ENCODE measurements around the gene TMEM150A. TPM values are rescaled to one million over a fixed set of nuclear protein-coding genes. Genes with fewer than 3 reads are reported as not detected.
"Not testable (repeated sequence)": the region's sequence is repeated elsewhere in the genome, so short reads cannot be mapped to it uniquely, and the experiment has no call there.

The TMEM150A gene
- total and polyA plus RNA-seq, 2 donors from 2014 or later, result 23.1 to 61.2 TPM

GRCh38 chr2:85619617-85620016 is 17.1 kb upstream of the TMEM150A start:
- H3K4me1 ChIP-seq (ENCODE audit: control insufficient read depth in 2 of 3, insufficient read depth in 2 of 3, low read depth in 1 of 3, low read length in 3 of 3), result peaks cover 0 to 7% (median 6%) of the 10 kb centered on the region in 3 donors
- FAIRE-seq, result no peak
- intact Hi-C loops (cut with DNase I), result no loop called here
- H3K27ac ChIP-seq (ENCODE audit: low read depth in 2 of 2, low read length in 2 of 2), result no peak overlapping the region
- DNase-seq, result no peak
- H3K9me3 ChIP-seq (ENCODE audit: control insufficient read depth in 2 of 3, insufficient read depth in 1 of 3, low read length in 3 of 3), result no peaks in the 10 kb centered on the region
- no peaks in the 10 kb centered on the region for H3K27me3 ChIP-seq (ENCODE audit: control insufficient read depth, insufficient read depth, low read length)
- H3K36me3 ChIP-seq (ENCODE audit: control insufficient read depth in 2 of 3, insufficient read depth in 3 of 3, low read length in 3 of 3), result peaks cover 4 to 28% (median 26%) of the 10 kb centered on the region in 3 donors
- H3K4me3 ChIP-seq (ENCODE audit: low read length in 3 of 3), result no peak overlapping the region
- no peak for TF ChIP-seq CTCF (IDR thresholded peaks at IDR 0.05; ENCODE audit: borderline replicate concordance, extremely low read depth, insufficient read depth)
- H3K9ac ChIP-seq (ENCODE audit: low read length in 3 of 3), result no peak overlapping the region

GRCh38 chr2:85617723-85618122 is 15.2 kb upstream of the TMEM150A start:
- FAIRE-seq; H3K27me3 ChIP-seq (ENCODE audit: control insufficient read depth, insufficient read depth, low read length); intact Hi-C loops (cut with DNase I); H3K4me1 ChIP-seq (ENCODE audit: control insufficient read depth in 2 of 3, insufficient read depth in 2 of 3, low read depth in 1 of 3, low read length in 3 of 3); H3K9me3 ChIP-seq (ENCODE audit: control insufficient read depth in 2 of 3, insufficient read depth in 1 of 3, low read length in 3 of 3); DNase-seq; H3K9ac ChIP-seq (ENCODE audit: low read length in 3 of 3); H3K27ac ChIP-seq (ENCODE audit: low read depth in 2 of 2, low read length in 2 of 2): not testable (repeated sequence)
- peak overlapping the region in 1 of 3 donors; percentile 65 for H3K4me3 ChIP-seq (ENCODE audit: low read length in 3 of 3)
- H3K36me3 ChIP-seq (ENCODE audit: control insufficient read depth in 2 of 3, insufficient read depth in 3 of 3, low read length in 3 of 3), result peaks cover 0 to 13% (median 11%) of the 10 kb centered on the region in 3 donors

GRCh38 chr2:85615413-85615728 is 12.9 kb upstream of the TMEM150A start:
- Histone ChIP-seq H3K4me3 (ENCODE audit: low read length in 3 of 3) (peak overlapping the region in 1 of 3 donors; percentile 79), H3K36me3 (ENCODE audit: control insufficient read depth in 2 of 3, insufficient read depth in 3 of 3, low read length in 3 of 3) (peaks cover 0 to 3% (median 2%) of the 10 kb centered on the region in 3 donors), H3K9me3 (ENCODE audit: control insufficient read depth in 2 of 3, insufficient read depth in 1 of 3, low read length in 3 of 3) (no peaks in the 10 kb centered on the region), H3K27me3 (ENCODE audit: control insufficient read depth, insufficient read depth, low read length) (no peaks in the 10 kb centered on the region), H3K27ac (ENCODE audit: low read depth in 2 of 2, low read length in 2 of 2) (no peak overlapping the region), H3K9ac (ENCODE audit: low read length in 3 of 3) (no peak overlapping the region), H3K4me1 (ENCODE audit: control insufficient read depth in 2 of 3, insufficient read depth in 2 of 3, low read depth in 1 of 3, low read length in 3 of 3) (peaks cover 0 to 10% (median 8%) of the 10 kb centered on the region in 3 donors)
- intact Hi-C loops (cut with DNase I), result no loop called here
- FAIRE-seq (no peak), DNase-seq (peak in 1 of 5 donors; percentile 42)
- TF ChIP-seq CTCF (IDR thresholded peaks at IDR 0.05; ENCODE audit: borderline replicate concordance, extremely low read depth, insufficient read depth), result no peak

- H3K27me3 ChIP-seq (ENCODE audit: control insufficient read depth, insufficient read depth, low read length); H3K36me3 ChIP-seq (ENCODE audit: control insufficient read depth in 2 of 3, insufficient read depth in 3 of 3, low read length in 3 of 3); FAIRE-seq; H3K4me3 ChIP-seq (ENCODE audit: low read length in 3 of 3); H3K27ac ChIP-seq (ENCODE audit: low read depth in 2 of 2, low read length in 2 of 2); H3K9me3 ChIP-seq (ENCODE audit: control insufficient read depth in 2 of 3, insufficient read depth in 1 of 3, low read length in 3 of 3); intact Hi-C loops (cut with DNase I); H3K9ac ChIP-seq (ENCODE audit: low read length in 3 of 3): not testable (repeated sequence)
- peaks cover 0 to 13% (median 11%) of the 10 kb centered on the region in 3 donors for H3K4me1 ChIP-seq (ENCODE audit: control insufficient read depth in 2 of 3, insufficient read depth in 2 of 3, low read depth in 1 of 3, low read length in 3 of 3)
- DNase-seq, result peak in 1 of 5 donors; percentile 37
These were observed 12.3 kb upstream of the TMEM150A start for GRCh38 chr2:85614757-85615156.
